K562 (cell line): ENCODE results near the gene UBE2L5. TPM values are rescaled to one million over a fixed set of nuclear protein-coding genes. Genes with fewer than 3 reads are reported as not detected.

Experiments
- CAMTA2 ChIP-seq: fragments of 250-450 bp; sonication (Bioruptor Pico); conservative IDR thresholded peaks from 2 replicates; pipeline ENCODE4 v1.5.1; 2022
- CBFA2T2 ChIP-seq: fragments of 450-650 bp; conservative IDR thresholded peaks from 2 replicates; pipeline ENCODE4 v1.6.1; 2017; ENCODE audit warnings: mild to moderate bottlenecking
- HCFC1 ChIP-seq: IDR thresholded peaks from 2 replicates; pipeline ENCODE4 v1.6.1; 2012; ENCODE audit warnings: low read depth, low read length, improper control_type of control experiment
- KDM2B ChIP-seq: fragments of 250-450 bp; sonication (Bioruptor Pico); IDR thresholded peaks from 2 replicates; pipeline ENCODE4 v1.8.0; 2021; ENCODE audit warnings: mild to moderate bottlenecking, moderate library complexity
- LARP7 ChIP-seq: fragments of 450-650 bp; IDR thresholded peaks from 2 replicates; pipeline ENCODE4 v1.6.1; 2016
- polyA plus RNA-seq, 8 experiments: library from polyadenylated mRNA; depleted of rRNA in 4 of 8; stranded (reverse) in 5 of 8; unstranded in 3 of 8; fragments of >200 nt; fragmentation: Nextera tagmentation in 2 of 8; fragmentation: Illumina TruSeq in 1 of 8; extraction: Ambion mirVana in 2 of 8; extraction: Trizol in 1 of 8; gene quantifications; 2 replicates each; pipeline versions ENCODE4 v1.2.1 to v1.2.3, GENCODE V29; 2011 to 2014; ENCODE audit warnings: inconsistent platforms in 1 of 8, missing spikeins in 1 of 8
- total RNA-seq, 7 experiments: library from RNA; depleted of rRNA in 6 of 7; stranded (reverse); fragments of >200 nt in 6 of 7; fragmentation: Illumina TruSeq in 2 of 7; extraction: Trizol in 2 of 7; gene quantifications; 2 replicates each; pipeline versions ENCODE4 v1.2.1 to v1.2.3, GENCODE V29; 2011 to 2021; ENCODE audit warnings: low replicate concordance in 1 of 7
- TF ChIP-seq, protein P1 (sequence below): fragments of 450-650 bp; IDR thresholded peaks from 2 replicates; pipeline ENCODE4 v1.6.1; 2016; ENCODE audit warnings: mild to moderate bottlenecking, moderate library complexity

Gene UBE2L5
- total and polyA plus RNA-seq, 9 of the 15 experiments (the other 6 are each of a cell fraction or from before 2014, with no cell fraction given): 0.22 to 1.5 (median 0.86) TPM; not detected in 6

DNA sequence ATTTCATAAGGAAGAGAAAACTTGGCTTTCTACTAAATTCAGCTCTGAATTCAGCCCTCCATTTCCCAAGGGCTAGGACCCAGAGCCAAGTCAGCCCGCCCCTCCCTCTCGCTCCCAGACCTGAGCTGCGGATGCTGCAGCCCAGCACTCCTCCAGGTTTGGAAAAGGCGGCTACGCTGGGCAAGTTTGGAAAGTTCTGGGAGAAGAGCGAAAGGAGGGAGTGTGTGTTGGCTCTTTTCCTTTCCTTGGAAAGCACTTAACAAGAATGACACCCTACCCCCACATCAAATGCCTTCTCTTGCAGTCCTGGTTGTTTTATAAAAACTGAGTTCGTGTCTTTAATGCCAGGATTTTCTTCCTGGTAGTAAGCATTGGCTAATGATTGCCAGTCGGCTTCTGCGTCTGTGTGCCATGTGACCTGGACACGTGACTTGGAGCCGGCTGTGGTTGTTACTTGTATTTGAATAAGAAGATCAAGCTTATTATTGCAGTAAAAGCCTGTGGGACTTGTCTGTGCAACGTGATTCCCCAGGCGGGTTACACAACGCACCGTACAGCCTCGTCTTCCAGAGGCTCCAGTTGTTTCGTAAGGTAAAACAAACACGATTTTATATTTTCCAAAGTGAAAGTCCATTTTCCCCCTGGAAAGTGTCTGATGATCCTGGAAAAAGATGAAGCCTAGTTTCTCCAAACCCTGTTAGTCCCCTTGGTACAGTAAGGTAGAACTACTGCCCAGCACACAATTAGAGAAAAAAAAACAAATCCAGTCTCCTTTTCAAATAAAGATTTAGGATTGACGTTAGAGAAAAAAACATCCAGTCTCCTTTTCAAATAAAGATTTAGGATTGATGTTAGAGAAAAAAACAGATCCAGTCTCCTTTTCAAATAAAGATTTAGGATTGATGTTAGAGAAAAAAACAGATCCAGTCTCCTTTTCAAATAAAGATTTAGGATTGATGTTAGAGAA, 26.8 kb upstream of the UBE2L5 start (continued):
- TF ChIP-seq, protein P1, sequence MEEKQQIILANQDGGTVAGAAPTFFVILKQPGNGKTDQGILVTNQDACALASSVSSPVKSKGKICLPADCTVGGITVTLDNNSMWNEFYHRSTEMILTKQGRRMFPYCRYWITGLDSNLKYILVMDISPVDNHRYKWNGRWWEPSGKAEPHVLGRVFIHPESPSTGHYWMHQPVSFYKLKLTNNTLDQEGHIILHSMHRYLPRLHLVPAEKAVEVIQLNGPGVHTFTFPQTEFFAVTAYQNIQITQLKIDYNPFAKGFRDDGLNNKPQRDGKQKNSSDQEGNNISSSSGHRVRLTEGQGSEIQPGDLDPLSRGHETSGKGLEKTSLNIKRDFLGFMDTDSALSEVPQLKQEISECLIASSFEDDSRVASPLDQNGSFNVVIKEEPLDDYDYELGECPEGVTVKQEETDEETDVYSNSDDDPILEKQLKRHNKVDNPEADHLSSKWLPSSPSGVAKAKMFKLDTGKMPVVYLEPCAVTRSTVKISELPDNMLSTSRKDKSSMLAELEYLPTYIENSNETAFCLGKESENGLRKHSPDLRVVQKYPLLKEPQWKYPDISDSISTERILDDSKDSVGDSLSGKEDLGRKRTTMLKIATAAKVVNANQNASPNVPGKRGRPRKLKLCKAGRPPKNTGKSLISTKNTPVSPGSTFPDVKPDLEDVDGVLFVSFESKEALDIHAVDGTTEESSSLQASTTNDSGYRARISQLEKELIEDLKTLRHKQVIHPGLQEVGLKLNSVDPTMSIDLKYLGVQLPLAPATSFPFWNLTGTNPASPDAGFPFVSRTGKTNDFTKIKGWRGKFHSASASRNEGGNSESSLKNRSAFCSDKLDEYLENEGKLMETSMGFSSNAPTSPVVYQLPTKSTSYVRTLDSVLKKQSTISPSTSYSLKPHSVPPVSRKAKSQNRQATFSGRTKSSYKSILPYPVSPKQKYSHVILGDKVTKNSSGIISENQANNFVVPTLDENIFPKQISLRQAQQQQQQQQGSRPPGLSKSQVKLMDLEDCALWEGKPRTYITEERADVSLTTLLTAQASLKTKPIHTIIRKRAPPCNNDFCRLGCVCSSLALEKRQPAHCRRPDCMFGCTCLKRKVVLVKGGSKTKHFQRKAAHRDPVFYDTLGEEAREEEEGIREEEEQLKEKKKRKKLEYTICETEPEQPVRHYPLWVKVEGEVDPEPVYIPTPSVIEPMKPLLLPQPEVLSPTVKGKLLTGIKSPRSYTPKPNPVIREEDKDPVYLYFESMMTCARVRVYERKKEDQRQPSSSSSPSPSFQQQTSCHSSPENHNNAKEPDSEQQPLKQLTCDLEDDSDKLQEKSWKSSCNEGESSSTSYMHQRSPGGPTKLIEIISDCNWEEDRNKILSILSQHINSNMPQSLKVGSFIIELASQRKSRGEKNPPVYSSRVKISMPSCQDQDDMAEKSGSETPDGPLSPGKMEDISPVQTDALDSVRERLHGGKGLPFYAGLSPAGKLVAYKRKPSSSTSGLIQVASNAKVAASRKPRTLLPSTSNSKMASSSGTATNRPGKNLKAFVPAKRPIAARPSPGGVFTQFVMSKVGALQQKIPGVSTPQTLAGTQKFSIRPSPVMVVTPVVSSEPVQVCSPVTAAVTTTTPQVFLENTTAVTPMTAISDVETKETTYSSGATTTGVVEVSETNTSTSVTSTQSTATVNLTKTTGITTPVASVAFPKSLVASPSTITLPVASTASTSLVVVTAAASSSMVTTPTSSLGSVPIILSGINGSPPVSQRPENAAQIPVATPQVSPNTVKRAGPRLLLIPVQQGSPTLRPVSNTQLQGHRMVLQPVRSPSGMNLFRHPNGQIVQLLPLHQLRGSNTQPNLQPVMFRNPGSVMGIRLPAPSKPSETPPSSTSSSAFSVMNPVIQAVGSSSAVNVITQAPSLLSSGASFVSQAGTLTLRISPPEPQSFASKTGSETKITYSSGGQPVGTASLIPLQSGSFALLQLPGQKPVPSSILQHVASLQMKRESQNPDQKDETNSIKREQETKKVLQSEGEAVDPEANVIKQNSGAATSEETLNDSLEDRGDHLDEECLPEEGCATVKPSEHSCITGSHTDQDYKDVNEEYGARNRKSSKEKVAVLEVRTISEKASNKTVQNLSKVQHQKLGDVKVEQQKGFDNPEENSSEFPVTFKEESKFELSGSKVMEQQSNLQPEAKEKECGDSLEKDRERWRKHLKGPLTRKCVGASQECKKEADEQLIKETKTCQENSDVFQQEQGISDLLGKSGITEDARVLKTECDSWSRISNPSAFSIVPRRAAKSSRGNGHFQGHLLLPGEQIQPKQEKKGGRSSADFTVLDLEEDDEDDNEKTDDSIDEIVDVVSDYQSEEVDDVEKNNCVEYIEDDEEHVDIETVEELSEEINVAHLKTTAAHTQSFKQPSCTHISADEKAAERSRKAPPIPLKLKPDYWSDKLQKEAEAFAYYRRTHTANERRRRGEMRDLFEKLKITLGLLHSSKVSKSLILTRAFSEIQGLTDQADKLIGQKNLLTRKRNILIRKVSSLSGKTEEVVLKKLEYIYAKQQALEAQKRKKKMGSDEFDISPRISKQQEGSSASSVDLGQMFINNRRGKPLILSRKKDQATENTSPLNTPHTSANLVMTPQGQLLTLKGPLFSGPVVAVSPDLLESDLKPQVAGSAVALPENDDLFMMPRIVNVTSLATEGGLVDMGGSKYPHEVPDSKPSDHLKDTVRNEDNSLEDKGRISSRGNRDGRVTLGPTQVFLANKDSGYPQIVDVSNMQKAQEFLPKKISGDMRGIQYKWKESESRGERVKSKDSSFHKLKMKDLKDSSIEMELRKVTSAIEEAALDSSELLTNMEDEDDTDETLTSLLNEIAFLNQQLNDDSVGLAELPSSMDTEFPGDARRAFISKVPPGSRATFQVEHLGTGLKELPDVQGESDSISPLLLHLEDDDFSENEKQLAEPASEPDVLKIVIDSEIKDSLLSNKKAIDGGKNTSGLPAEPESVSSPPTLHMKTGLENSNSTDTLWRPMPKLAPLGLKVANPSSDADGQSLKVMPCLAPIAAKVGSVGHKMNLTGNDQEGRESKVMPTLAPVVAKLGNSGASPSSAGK: peak; percentile 59
- TF ChIP-seq LARP7: no peak
- no peak for TF ChIP-seq KDM2B (CRISPR knock-in tag)
- TF ChIP-seq CAMTA2: no peak
- TF ChIP-seq CBFA2T2: peak; percentile 84
- no peak for TF ChIP-seq HCFC1
